Measurements from ENCODE around the gene ALX3. TPM values are rescaled to one million over a fixed set of nuclear protein-coding genes. Genes with fewer than 3 reads are reported as not detected.
"Not testable (repeated sequence)": the region's sequence is repeated elsewhere in the genome, so short reads cannot be mapped to it uniquely, and the experiment has no call there.

Gene ALX3
- total and polyA plus RNA-seq, 7 donors, result 0.13 TPM; not detected in 6

- Histone ChIP-seq H3K4me3 (peak overlapping the region; percentile 89 to 98 (median 94)), H3K36me3 (peaks cover 7 to 40% (median 21%) of the 10 kb centered on the region in 4 donors), H3K4me1 (peaks cover 0 to 31% (median 14%) of the 10 kb centered on the region in 4 donors), H3K27ac (peak overlapping the region; percentile 92 to 95 (median 92)), H3K27me3 (no peaks in the 10 kb centered on the region), H3K9me3 (no peaks in the 10 kb centered on the region)
- no peak for DNase-seq
- WGBS, 2 donors, result 6 to 9% methylated on average over 16 of the region's 16 CpGs
- intact Hi-C loops (cut with DNase I), result loop anchor here (2.0 to 10.0 kb wide), 2 partner anchors 50 to 1410 kb away; partner anchors contain the start of genes AHCYL1, ATP5PB and WDR77
- TF ChIP-seq POLR2A (IDR thresholded peaks at IDR 0.05) (no peak), EP300 (IDR thresholded peaks at IDR 0.05) (no peak), POLR2AphosphoS5 (IDR thresholded peaks at IDR 0.05) (no peak), CTCF (IDR thresholded peaks at IDR 0.05) (no peak)
These were observed 35.2 kb downstream of the ALX3 start for GRCh38 chr1:110035236-110035752.

GRCh38 chr1:110034451-110035235, 35.8 kb downstream of the ALX3 start, which contains the start of gene STRIP1:
Gene STRIP1, plus strand, starts transcription at chr1:110034624. Its CDS starts 14 bp downstream, at chr1:110034638.
- Histone ChIP-seq H3K4me1 (peaks cover 0 to 34% (median 15%) of the 10 kb centered on the region in 4 donors), H3K27ac (peak within 1 kb of the TSS; percentile 92 to 95 (median 92)), H3K36me3 (peaks cover 6 to 33% (median 17%) of the 10 kb centered on the region in 4 donors), H3K27me3 (no peaks in the 10 kb centered on the region), H3K4me3 (peak within 1 kb of the TSS; percentile 89 to 98 (median 94)), H3K9me3 (no peaks in the 10 kb centered on the region)
- 0% methylated on average over 66 of the region's 66 CpGs for WGBS, 2 donors
- peak; percentile 96 for DNase-seq
- TF ChIP-seq POLR2AphosphoS5 (IDR thresholded peaks at IDR 0.05), result peak; percentile 75 to 83 (median 82)
- no peak for TF ChIP-seq POLR2A (IDR thresholded peaks at IDR 0.05)
- intact Hi-C loops (cut with DNase I), result loop anchor here (2.0 to 10.0 kb wide), 2 partner anchors 50 to 1410 kb away; partner anchors contain the start of genes AHCYL1, ATP5PB and WDR77

GRCh38 chr1:110034040-110034450, 36.4 kb downstream of the ALX3 start:
- Histone ChIP-seq H3K4me3 (peak overlapping the region; percentile 89 to 98 (median 94)), H3K9me3 (no peaks in the 10 kb centered on the region), H3K4me1 (peaks cover 0 to 35% (median 17%) of the 10 kb centered on the region in 4 donors), H3K27ac (peak overlapping the region; percentile 92 to 95 (median 92)), H3K27me3 (no peaks in the 10 kb centered on the region), H3K36me3 (peaks cover 3 to 27% (median 11%) of the 10 kb centered on the region in 4 donors)
- intact Hi-C loops (cut with DNase I), result loop anchor here (2.0 to 10.0 kb wide), 2 partner anchors 49 to 1411 kb away; partner anchors contain the start of genes AHCYL1, ATP5PB and WDR77
- 53 to 71% methylated on average over 4 of the region's 4 CpGs for WGBS, 2 donors
- TF ChIP-seq POLR2A (IDR thresholded peaks at IDR 0.05), result no peak
- TF ChIP-seq CTCF (IDR thresholded peaks at IDR 0.05), result no peak
- no peak for TF ChIP-seq POLR2AphosphoS5 (IDR thresholded peaks at IDR 0.05)
- TF ChIP-seq EP300 (IDR thresholded peaks at IDR 0.05), result no peak
- DNase-seq, result no peak

- H3K9me3 ChIP-seq, result no peaks in the 10 kb centered on the region
- no peak for TF ChIP-seq POLR2A (IDR thresholded peaks at IDR 0.05)
- no peak for TF ChIP-seq POLR2AphosphoS5 (IDR thresholded peaks at IDR 0.05)
- TF ChIP-seq CTCF (IDR thresholded peaks at IDR 0.05), result no peak
- TF ChIP-seq EP300 (IDR thresholded peaks at IDR 0.05), result no peak
- 86 to 91% methylated on average over 5 of the region's 5 CpGs for WGBS, 2 donors
- no peak overlapping the region for H3K4me3 ChIP-seq
- no peak overlapping the region for H3K27ac ChIP-seq
- peaks cover 3 to 21% (median 4%) of the 10 kb centered on the region in 4 donors for H3K36me3 ChIP-seq
- H3K27me3 ChIP-seq, result no peaks in the 10 kb centered on the region
- DNase-seq, result no peak
- intact Hi-C loops (cut with DNase I), result loop anchor here (10.0 kb wide), 1 partner anchor 1411 kb away; the partner anchor contains the start of genes ATP5PB and WDR77
- H3K4me1 ChIP-seq, result peaks cover 0 to 35% (median 17%) of the 10 kb centered on the region in 4 donors
These were observed 37.1 kb downstream of the ALX3 start for GRCh38 chr1:110033421-110033820.

GRCh38 chr1:110032327-110032726, 38.1 kb downstream of the ALX3 start:
- H3K27me3 ChIP-seq, result no peaks in the 10 kb centered on the region
- TF ChIP-seq POLR2A (IDR thresholded peaks at IDR 0.05) (no peak), EP300 (IDR thresholded peaks at IDR 0.05) (no peak), POLR2AphosphoS5 (IDR thresholded peaks at IDR 0.05) (no peak), CTCF (IDR thresholded peaks at IDR 0.05) (no peak)

GRCh38 chr1:110030687-110031086, 39.8 kb downstream of the ALX3 start:
- H3K27ac ChIP-seq, H3K27me3 ChIP-seq, H3K4me3 ChIP-seq, H3K36me3 ChIP-seq, H3K9me3 ChIP-seq, DNase-seq: not testable (repeated sequence)
- 81 to 85% methylated on average over 4 of the region's 4 CpGs for WGBS, 2 donors
- intact Hi-C loops (cut with DNase I), result loop anchor here (10.0 kb wide), 1 partner anchor 1414 kb away; the partner anchor contains the start of genes ATP5PB and WDR77
- peaks cover 0 to 15% (median 9%) of the 10 kb centered on the region in 4 donors for H3K4me1 ChIP-seq

More at GRCh38 chr1:110032327-110032726, 38.1 kb downstream of the ALX3 start:
- no peaks in the 10 kb centered on the region for H3K9me3 ChIP-seq
- no peak overlapping the region for H3K27ac ChIP-seq
- no peak overlapping the region for H3K4me3 ChIP-seq
- DNase-seq, result no peak
- intact Hi-C loops (cut with DNase I), result loop anchor here (10.0 kb wide), 1 partner anchor 1412 kb away; the partner anchor contains the start of genes ATP5PB and WDR77
- H3K36me3 ChIP-seq, result peaks cover 0 to 10% (median 0%) of the 10 kb centered on the region in 4 donors
- WGBS, 2 donors, result 97% methylated on average over 2 of the region's 2 CpGs
- H3K4me1 ChIP-seq, result peaks cover 0 to 32% (median 17%) of the 10 kb centered on the region in 4 donors

All from sigmoid colon (tissue), 7 donors.